NCI-H2227 (cell line): ENCODE measurements around the gene EYA2.

Experiments used
- DNase-seq: peaks from one replicate; lab custom pipeline; 2025; ENCODE audit not compliant: unreplicated experiment; lab: John Stamatoyannopoulos, UW

Gene EYA2

GRCh38 chr20:47216819-47217410 is 322.3 kb downstream of the EYA2 start:
- no peak for DNase-seq

- DNase-seq, result no peak
These were observed 323.1 kb downstream of the EYA2 start for GRCh38 chr20:47217482-47218446.

GRCh38 chr20:47220161-47220582 is 325.5 kb downstream of the EYA2 start:
- peak; percentile 77 for DNase-seq

DNA sequence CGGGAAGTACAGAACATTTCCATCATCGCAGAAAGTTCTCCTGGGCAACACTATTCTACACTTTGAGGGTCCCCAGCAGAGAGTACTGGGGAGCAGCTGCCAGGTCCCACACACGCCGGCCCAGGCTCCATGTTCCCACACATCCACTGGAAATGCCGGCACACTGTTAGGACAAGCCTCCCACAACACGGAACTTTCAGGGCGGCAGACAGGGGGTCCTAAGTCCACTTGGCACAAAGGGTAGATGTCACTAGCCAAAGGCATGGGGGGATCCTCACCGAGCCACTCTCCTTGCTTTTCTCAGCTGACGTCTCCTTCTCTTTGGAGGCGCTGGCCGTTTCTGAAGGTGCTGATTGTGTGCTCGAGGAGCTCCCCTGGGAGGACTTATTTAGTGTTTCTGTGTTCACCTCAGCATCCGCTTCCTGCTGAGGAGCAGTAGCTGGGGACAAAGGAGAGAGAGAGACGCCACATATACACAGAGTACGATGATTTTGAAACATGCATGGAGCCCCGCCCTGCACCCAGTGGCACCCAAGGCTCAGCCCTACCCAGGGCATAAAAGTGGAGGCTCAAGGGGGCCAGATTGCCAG is 326.5 kb downstream of the EYA2 start:
- no peak for DNase-seq

DNA sequence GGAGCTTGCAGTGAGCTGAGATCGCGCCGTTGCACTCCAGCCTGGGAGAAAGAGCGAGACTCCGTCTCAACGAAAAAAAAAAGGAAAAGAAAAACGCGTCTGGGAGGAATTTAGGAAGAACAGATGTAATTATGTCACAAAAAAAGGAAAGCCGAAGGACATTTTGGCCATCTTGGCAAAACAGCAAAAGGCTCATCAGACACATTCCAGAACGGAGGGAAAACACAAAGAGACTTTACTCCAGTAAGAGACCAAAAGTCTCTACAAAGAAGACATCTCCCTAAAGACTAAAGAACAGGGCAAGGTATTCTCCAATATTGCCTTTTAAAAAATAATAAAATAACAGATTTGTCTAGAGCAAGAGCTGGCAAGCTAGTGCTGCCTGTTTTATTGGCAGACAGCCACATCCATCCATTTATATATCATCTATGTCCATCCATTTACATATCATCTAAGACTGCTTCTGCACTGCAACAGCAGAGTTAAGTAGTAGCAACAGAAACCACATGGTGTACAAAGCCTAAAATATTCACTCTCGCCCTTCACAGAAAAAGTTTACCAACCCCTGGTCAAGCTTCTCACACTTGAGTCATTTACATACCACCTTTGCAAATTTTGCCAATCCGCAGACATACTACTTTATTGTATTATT is 328.0 kb downstream of the EYA2 start:
- DNase-seq, result no peak

GRCh38 chr20:47223896-47224295 is 329.3 kb downstream of the EYA2 start:
- DNase-seq, result no peak

GRCh38 chr20:47224300-47224791 is 329.7 kb downstream of the EYA2 start:
- no peak for DNase-seq

DNA sequence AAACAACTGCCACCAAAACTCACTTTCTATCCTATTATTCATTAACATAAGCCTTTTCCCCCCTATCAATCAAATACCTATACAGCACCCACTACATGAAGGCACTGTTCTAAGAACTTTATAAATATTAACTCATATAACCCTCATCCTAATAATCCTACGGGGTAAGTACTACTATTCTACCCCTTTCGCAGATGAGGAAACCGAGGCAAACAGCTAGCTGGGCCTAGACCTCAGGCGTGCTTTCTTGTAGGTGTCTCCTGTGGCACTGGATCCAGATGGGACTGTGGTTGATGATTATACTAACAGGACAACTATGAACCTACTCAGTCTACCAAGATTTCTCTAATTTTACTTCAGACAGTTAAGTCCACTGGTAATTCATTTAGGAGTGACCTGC is 330.2 kb downstream of the EYA2 start:
- no peak for DNase-seq

DNA sequence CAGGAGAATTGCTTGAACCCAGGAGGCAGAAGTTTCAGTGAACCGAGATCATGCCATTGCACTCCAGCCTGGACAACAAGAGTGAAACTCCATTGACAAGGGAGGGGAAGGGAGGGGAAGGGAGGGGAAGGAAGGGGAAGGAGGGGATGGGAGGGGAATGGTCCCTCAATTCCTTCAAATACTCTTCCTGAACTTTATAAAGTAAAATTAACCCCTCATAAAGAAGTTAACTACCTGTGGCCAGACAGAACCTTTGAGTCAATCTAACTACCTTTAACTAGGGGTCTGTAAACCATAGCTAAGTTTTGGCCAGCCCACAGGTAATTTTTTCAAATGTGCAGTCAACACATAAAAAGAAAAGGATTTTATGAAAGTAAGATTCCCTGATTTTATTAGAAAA is 330.8 kb downstream of the EYA2 start:
- no peak for DNase-seq

GRCh38 chr20:47227119-47227518 is 332.5 kb downstream of the EYA2 start:
- DNase-seq, result no peak

DNA sequence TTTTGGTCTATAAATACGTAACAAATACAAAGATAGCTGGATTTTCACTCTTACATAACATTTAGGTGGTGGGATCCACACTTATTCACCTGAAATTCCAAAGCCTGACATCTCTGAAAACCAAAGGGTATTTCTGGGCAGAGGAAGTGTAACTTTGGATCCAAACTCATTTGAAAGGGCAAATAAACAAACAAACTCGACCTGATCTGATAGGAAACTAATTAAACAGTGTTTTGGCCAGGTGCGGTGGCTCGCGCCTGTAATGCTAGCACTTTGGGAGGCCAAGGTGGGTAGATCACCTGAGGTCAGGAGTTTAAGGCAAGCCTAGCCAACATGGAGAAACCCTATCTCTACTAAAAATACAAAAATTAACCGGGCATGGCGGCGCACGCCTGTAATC is 332.9 kb downstream of the EYA2 start:
- no peak for DNase-seq

DNA sequence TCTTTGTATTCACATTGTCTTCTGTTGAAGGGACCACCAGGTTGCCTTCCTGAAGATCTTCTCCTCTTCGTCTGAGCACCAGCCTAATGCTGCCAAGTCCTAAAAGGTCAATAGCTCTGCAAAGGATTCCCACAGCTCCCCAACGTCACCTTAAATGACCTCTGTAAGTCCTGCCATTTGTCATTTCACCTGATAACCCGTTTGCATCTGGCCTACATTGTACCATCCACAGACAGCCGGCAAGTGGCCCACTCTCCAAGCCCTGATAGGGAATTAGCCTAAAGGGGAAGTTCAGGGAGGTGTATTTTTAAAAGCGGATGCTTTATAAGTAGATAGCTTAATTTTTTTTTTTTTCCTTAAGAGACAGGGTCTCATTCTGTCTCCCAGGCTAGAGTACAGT is 334.0 kb downstream of the EYA2 start:
- no peak for DNase-seq

GRCh38 chr20:47230811-47231256 is 336.2 kb downstream of the EYA2 start:
- DNase-seq, result no peak

GRCh38 chr20:47231382-47232039 is 336.9 kb downstream of the EYA2 start:
- DNase-seq, result no peak

- peak; percentile 76 for DNase-seq
These were observed 337.9 kb downstream of the EYA2 start for GRCh38 chr20:47232518-47232917.

DNA sequence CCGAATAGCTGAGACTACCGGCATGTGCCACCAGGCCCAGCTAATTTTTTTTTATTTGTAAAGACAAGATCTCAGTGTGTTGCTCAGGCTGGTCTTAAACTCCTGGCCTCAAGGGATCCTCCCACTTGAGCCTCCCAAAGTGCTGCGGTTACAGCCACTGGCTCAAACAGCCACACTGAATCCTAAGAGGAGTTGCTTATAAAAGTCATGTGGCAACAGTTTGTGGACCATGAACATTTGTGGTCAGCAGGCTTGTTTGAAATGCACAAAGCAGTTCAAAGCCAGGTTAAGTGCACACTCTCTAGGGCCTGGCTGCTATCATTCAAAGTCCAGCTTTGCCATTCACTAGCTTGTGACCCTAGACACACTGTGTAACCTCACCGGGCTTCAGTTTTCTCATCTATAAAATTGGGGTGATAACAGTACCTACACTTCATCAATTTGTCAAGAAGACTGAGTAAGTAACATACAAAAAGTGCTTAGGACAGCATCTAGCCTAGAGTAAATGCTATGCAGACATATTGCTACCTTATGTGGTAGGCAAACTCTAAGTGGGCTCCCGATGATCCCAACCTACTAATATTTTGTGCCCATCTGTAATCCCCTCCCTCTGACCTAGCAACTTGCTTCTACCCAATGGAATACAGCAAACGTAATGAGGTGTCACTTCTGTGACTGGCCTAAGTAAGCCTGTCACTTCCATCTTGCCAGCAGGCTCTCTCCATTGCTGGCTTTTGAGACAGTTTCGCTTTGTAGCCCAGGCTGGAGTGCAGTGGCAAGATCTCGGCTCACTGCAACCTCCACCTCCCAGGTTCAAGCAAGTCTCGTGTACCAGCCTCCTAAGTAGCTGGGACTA is 338.9 kb downstream of the EYA2 start:
- DNase-seq, result no peak

DNA sequence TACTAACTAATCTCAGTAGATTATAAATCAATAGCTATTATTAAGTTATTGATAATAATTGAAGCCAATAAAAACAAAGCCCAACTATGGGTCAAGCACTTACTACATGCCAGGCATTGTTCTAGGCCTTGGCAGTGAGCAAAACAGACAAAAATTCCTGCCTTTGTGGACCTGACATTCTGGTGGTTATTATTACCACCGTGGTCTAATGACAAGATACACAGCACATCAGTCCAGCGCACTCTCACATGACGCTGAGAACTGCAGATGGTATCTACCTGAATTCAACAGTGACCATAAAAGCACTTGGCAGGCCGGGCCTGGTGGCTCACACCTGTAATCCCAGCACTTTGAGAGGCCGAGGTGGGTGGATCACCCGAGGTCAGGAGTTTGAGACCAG is 340.5 kb downstream of the EYA2 start:
- no peak for DNase-seq

DNA sequence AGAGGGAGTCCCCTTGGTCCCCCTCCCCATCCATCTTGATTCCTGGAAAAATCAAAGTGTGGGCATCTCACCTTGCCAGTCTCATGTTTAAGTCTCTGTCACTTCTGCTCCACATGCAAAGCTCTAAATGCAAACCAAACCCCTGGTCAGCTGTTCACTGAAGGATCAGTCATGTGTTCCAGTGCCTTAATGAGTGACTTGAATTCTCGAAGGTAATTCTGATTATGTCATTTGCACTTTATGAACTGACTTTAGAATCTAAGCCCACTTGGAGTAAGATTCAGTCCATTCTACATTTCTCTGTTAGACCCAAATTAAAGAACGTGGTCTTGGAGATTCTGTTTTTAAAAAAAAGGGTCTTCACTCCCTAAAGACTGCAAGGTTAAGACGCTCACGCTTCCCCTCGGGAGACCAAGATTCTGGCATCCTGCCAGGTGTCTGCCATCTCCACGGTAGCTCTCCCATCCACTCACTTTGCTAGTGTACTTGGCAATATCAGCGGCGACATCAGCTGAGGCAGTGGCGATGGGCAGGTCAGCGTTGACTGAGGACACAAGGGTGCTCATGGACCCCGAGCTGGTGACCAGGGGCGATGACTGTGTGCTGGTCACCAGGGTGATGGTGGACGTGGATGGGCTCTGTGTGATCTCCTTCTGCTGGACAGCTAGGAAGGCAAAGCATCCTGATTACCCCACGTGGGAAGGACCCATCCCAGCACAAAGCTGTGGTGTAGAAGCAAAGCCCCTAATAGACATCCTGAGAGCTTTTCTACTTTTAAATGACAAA is 341.4 kb downstream of the EYA2 start:
- peak; percentile 10 for DNase-seq

DNA sequence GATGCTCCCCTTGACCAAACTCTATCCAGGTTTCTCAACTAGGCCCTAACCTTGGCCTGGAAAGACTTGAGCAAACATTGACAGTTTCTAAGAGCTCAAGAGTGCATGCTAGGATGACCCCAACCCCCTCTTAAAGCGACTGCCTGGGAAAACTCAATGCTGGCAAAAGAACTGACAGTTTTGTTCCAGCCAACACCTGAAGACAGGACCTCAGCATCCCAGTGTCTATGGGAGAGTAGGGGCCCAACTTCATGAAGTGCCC is 341.9 kb downstream of the EYA2 start:
- no peak for DNase-seq
